Liver (tissue), 9 donors: ENCODE results near the gene TMEM273. TPM values are rescaled to one million over a fixed set of nuclear protein-coding genes. Genes with fewer than 3 reads are reported as not detected.

ENCODE experiments used
- DNase-seq: peaks from one replicate; pipeline ENCODE4 v3.0.0-alpha.2; 2017; ENCODE audit warnings: low spot score
- H3K27ac ChIP-seq, 2 donors: one replicate each; pipeline ENCODE4 v1.7.0; 2013; ENCODE audit warnings: inconsistent platforms in 2 of 2, low read length in 2 of 2, control low read depth in 1 of 2, low read depth in 1 of 2, mild to moderate bottlenecking in 1 of 2
- H3K27me3 ChIP-seq, 4 donors: one replicate each; pipeline versions ENCODE4 v1.6.1 to v1.7.0; 2013; ENCODE audit warnings: low read length in 3 of 4, inconsistent platforms in 1 of 4, mild to moderate bottlenecking in 1 of 4, moderate library complexity in 1 of 4; ENCODE audit not compliant: control insufficient read depth in 4 of 4, insufficient read depth in 4 of 4
- H3K36me3 ChIP-seq, 4 donors: one replicate each; pipeline versions ENCODE4 v1.6.1 to v1.7.0; 2013; ENCODE audit warnings: low read length in 3 of 4, mild to moderate bottlenecking in 3 of 4, low read depth in 1 of 4, moderate library complexity in 1 of 4; ENCODE audit not compliant: control insufficient read depth in 4 of 4, insufficient read depth in 3 of 4
- H3K4me1 ChIP-seq, 4 donors: one replicate each; pipeline versions ENCODE4 v1.6.1 to v1.7.0; 2013; ENCODE audit warnings: low read length in 3 of 4, mild to moderate bottlenecking in 3 of 4, moderate library complexity in 1 of 4; ENCODE audit not compliant: control insufficient read depth in 4 of 4, insufficient read depth in 4 of 4
- H3K4me3 ChIP-seq, 3 donors: one replicate each; pipeline versions ENCODE4 v1.6.1 to v1.7.0; 2013; ENCODE audit warnings: low read length in 3 of 3, control low read depth in 1 of 3, low read depth in 1 of 3, mild to moderate bottlenecking in 1 of 3
- H3K9ac ChIP-seq, 2 donors: one replicate each; pipeline ENCODE4 v1.7.0; 2013; ENCODE audit warnings: low read length in 2 of 2, mild to moderate bottlenecking in 2 of 2, moderate library complexity in 2 of 2, control low read depth in 1 of 2, low read depth in 1 of 2
- H3K9me3 ChIP-seq, 4 donors: one replicate each; pipeline versions ENCODE4 v1.6.1 to v1.7.0; 2013; ENCODE audit warnings: low read length in 3 of 4; ENCODE audit not compliant: control insufficient read depth in 4 of 4
- CTCF ChIP-seq: fragments of 150-350 bp; IDR thresholded peaks from 2 replicates; pipeline ENCODE4 v1.5.1; 2017; ENCODE audit warnings: improper control_type of control experiment, low read depth, low read length; ENCODE audit not compliant: missing input control
- EGR1 ChIP-seq, 2 donors: IDR thresholded peaks; 2 replicates each; pipeline ENCODE4 v1.6.1; 2016 to 2018; ENCODE audit warnings: antibody characterized with exemption in 2 of 2, low read depth in 2 of 2
- FOXA1 ChIP-seq: IDR thresholded peaks from 2 replicates; pipeline ENCODE4 v1.6.1; 2016; ENCODE audit warnings: antibody characterized with exemption
- FOXA2 ChIP-seq: IDR thresholded peaks from 2 replicates; pipeline ENCODE4 v1.6.1; 2016; ENCODE audit warnings: antibody characterized with exemption
- GABPA ChIP-seq, 2 donors: IDR thresholded peaks in 1 of 2; conservative IDR thresholded peaks in 1 of 2; 2 replicates each; pipeline ENCODE4 v1.6.1; 2016; ENCODE audit warnings: antibody characterized with exemption in 2 of 2, mild to moderate bottlenecking in 1 of 2, moderate library complexity in 1 of 2
- HNF4G ChIP-seq: IDR thresholded peaks from 2 replicates; pipeline ENCODE4 v1.6.1; 2016; ENCODE audit warnings: antibody characterized with exemption
- NR2F2 ChIP-seq: IDR thresholded peaks from 2 replicates; pipeline ENCODE4 v1.6.1; 2016; ENCODE audit warnings: antibody characterized with exemption
- RAD21 ChIP-seq, 2 donors: IDR thresholded peaks; 2 replicates each; pipeline ENCODE4 v1.6.1; 2016; ENCODE audit warnings: antibody characterized with exemption in 2 of 2, mild to moderate bottlenecking in 2 of 2
- RXRA ChIP-seq, 2 donors: IDR thresholded peaks; 2 replicates each; pipeline ENCODE4 v1.6.1; 2017 to 2018; ENCODE audit warnings: antibody characterized with exemption in 2 of 2, mild to moderate bottlenecking in 1 of 2
- TAF1 ChIP-seq: conservative IDR thresholded peaks from 2 replicates; pipeline ENCODE4 v1.6.1; 2016; ENCODE audit warnings: antibody characterized with exemption, mild to moderate bottlenecking
- YY1 ChIP-seq: IDR thresholded peaks from 2 replicates; pipeline ENCODE4 v1.6.1; 2016; ENCODE audit warnings: antibody characterized with exemption, mild to moderate bottlenecking
- WGBS: extraction: QIAGEN DNeasy Blood & Tissue Kit; methylation state at CpG from one replicate; pipeline ENCODE4 v1.1.7; 2013; 5-methylcytosine and 5-hydroxymethylcytosine counted together
- polyA plus RNA-seq, 2 donors: library from polyadenylated mRNA; stranded (reverse) in 1 of 2; unstranded in 1 of 2; fragments of 200-250 nt in 1 of 2; fragments of >200 nt in 1 of 2; fragmentation: Nextera tagmentation in 1 of 2; extraction: Ambion mirVana in 1 of 2; gene quantifications; one replicate each; pipeline versions ENCODE4 v1.2.1 to v1.2.3, GENCODE V29; 2013 to 2015
- total RNA-seq, 2 donors: library from RNA; depleted of rRNA; stranded (reverse); fragments of >200 nt; gene quantifications; one replicate each; pipeline ENCODE4 v1.2.3, GENCODE V29; 2014
- TF ChIP-seq, protein P1 (sequence below): IDR thresholded peaks from 2 replicates; pipeline ENCODE4 v1.6.1; 2016; ENCODE audit warnings: antibody characterized with exemption
- TF ChIP-seq, protein P2 (sequence below): IDR thresholded peaks from 2 replicates; pipeline ENCODE4 v1.6.1; 2016; ENCODE audit warnings: antibody characterized with exemption
- TF ChIP-seq, protein P3 (sequence below): IDR thresholded peaks from 2 replicates; pipeline ENCODE4 v1.6.1; 2016; ENCODE audit warnings: antibody characterized with exemption
- TF ChIP-seq, protein P4 (sequence below): IDR thresholded peaks from 2 replicates; pipeline ENCODE4 v1.6.1; 2016; ENCODE audit warnings: antibody characterized with exemption, mild to moderate bottlenecking
- donor health status: healthy.
- donor health status: healthy.
- donor health status: healthy.
- donor health status: healthy.
- donor health status: healthy.

The TMEM273 gene
- total and polyA plus RNA-seq, 4 donors: 2.5 to 9.5 (median 4.5) TPM

- TF ChIP-seq, protein P1, sequence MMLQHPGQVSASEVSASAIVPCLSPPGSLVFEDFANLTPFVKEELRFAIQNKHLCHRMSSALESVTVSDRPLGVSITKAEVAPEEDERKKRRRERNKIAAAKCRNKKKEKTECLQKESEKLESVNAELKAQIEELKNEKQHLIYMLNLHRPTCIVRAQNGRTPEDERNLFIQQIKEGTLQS: no peak
- TF ChIP-seq, protein P2, sequence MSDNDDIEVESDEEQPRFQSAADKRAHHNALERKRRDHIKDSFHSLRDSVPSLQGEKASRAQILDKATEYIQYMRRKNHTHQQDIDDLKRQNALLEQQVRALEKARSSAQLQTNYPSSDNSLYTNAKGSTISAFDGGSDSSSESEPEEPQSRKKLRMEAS: no peak
- no peak for TF ChIP-seq TAF1
- TF ChIP-seq FOXA2: no peak
- TF ChIP-seq YY1: no peak
- no peak for TF ChIP-seq CTCF
- TF ChIP-seq HNF4G: no peak
- no peak for TF ChIP-seq RAD21 (IDR thresholded peaks at IDR 0.05)
- TF ChIP-seq, protein P3, sequence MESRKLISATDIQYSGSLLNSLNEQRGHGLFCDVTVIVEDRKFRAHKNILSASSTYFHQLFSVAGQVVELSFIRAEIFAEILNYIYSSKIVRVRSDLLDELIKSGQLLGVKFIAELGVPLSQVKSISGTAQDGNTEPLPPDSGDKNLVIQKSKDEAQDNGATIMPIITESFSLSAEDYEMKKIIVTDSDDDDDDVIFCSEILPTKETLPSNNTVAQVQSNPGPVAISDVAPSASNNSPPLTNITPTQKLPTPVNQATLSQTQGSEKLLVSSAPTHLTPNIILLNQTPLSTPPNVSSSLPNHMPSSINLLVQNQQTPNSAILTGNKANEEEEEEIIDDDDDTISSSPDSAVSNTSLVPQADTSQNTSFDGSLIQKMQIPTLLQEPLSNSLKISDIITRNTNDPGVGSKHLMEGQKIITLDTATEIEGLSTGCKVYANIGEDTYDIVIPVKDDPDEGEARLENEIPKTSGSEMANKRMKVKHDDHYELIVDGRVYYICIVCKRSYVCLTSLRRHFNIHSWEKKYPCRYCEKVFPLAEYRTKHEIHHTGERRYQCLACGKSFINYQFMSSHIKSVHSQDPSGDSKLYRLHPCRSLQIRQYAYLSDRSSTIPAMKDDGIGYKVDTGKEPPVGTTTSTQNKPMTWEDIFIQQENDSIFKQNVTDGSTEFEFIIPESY: no peak
- TF ChIP-seq NR2F2: no peak
- TF ChIP-seq RXRA (IDR thresholded peaks at IDR 0.05): no peak
- TF ChIP-seq EGR1 (IDR thresholded peaks at IDR 0.05; ENCODE audit: low read depth in 2 of 2): no peak
- H3K36me3 ChIP-seq: no peaks in the 10 kb centered on the region
- WGBS: 88% methylated on average over 5 of the region's 5 CpGs
- DNase-seq: no peak
- no peaks in the 10 kb centered on the region for H3K4me1 ChIP-seq
- H3K9me3 ChIP-seq: no peaks in the 10 kb centered on the region
- H3K9ac ChIP-seq: no peak overlapping the region
- no peaks in the 10 kb centered on the region for H3K27me3 ChIP-seq
- H3K27ac ChIP-seq: no peak overlapping the region
- H3K4me3 ChIP-seq: no peak overlapping the region
Observed at GRCh38 chr10:49227406-49227805, 39.2 kb upstream of the TMEM273 start.

- H3K9me3 ChIP-seq: no peaks in the 10 kb centered on the region
- H3K4me1 ChIP-seq: no peaks in the 10 kb centered on the region
- H3K36me3 ChIP-seq: no peaks in the 10 kb centered on the region
- DNase-seq: no peak
- TF ChIP-seq, protein P4, sequence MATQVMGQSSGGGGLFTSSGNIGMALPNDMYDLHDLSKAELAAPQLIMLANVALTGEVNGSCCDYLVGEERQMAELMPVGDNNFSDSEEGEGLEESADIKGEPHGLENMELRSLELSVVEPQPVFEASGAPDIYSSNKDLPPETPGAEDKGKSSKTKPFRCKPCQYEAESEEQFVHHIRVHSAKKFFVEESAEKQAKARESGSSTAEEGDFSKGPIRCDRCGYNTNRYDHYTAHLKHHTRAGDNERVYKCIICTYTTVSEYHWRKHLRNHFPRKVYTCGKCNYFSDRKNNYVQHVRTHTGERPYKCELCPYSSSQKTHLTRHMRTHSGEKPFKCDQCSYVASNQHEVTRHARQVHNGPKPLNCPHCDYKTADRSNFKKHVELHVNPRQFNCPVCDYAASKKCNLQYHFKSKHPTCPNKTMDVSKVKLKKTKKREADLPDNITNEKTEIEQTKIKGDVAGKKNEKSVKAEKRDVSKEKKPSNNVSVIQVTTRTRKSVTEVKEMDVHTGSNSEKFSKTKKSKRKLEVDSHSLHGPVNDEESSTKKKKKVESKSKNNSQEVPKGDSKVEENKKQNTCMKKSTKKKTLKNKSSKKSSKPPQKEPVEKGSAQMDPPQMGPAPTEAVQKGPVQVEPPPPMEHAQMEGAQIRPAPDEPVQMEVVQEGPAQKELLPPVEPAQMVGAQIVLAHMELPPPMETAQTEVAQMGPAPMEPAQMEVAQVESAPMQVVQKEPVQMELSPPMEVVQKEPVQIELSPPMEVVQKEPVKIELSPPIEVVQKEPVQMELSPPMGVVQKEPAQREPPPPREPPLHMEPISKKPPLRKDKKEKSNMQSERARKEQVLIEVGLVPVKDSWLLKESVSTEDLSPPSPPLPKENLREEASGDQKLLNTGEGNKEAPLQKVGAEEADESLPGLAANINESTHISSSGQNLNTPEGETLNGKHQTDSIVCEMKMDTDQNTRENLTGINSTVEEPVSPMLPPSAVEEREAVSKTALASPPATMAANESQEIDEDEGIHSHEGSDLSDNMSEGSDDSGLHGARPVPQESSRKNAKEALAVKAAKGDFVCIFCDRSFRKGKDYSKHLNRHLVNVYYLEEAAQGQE: no peak
- TF ChIP-seq, protein P1: no peak
- TF ChIP-seq, protein P2: no peak
- TF ChIP-seq RAD21 (IDR thresholded peaks at IDR 0.05): no peak
- no peak for TF ChIP-seq FOXA1
- TF ChIP-seq, protein P3: no peak
- no peak for TF ChIP-seq GABPA (IDR thresholded peaks at IDR 0.05 in 1 of 2, conservative IDR thresholded peaks at IDR 0.05 in 1 of 2)
- TF ChIP-seq CTCF: no peak
- no peak for TF ChIP-seq TAF1
- no peak overlapping the region for H3K4me3 ChIP-seq
- 79% methylated on average over 4 of the region's 4 CpGs for WGBS
- H3K9ac ChIP-seq: no peak overlapping the region
- H3K27me3 ChIP-seq: no peaks in the 10 kb centered on the region
- H3K27ac ChIP-seq: no peak overlapping the region
Observed at GRCh38 chr10:49226594-49226993, 38.4 kb upstream of the TMEM273 start.
